GM10248 (cell line): ENCODE results near the gene TMEM108.

Source experiments
- CTCF ChIA-PET: fragments of 300-600 bp; sonication (Branson Sonifier 250); formaldehyde crosslinking; extraction: SDS; loops from one replicate; lab custom pipeline; 2021; ENCODE audit warnings: antibody characterized with exemption; lab: Yijun Ruan, JAX
- POLR2A ChIA-PET: fragments of 350-650 bp; sonication (Branson Sonifier 250); formaldehyde crosslinking; extraction: SDS; loops from one replicate; lab custom pipeline; 2020; ENCODE audit warnings: antibody characterized with exemption; lab: Yijun Ruan, JAX
- DNase-seq: peaks from one replicate; pipeline ENCODE4 v3.0.0; 2012; ENCODE audit errors: extremely low spot score
- TF ChIP-seq, protein P1 (sequence below): IDR thresholded peaks from 2 replicates; pipeline ENCODE4 v1.5.1; 2012; ENCODE audit warnings: mild to moderate bottlenecking, low read depth; ENCODE audit errors: extremely low read depth, missing control alignments, control extremely low read depth

Gene TMEM108

DNA sequence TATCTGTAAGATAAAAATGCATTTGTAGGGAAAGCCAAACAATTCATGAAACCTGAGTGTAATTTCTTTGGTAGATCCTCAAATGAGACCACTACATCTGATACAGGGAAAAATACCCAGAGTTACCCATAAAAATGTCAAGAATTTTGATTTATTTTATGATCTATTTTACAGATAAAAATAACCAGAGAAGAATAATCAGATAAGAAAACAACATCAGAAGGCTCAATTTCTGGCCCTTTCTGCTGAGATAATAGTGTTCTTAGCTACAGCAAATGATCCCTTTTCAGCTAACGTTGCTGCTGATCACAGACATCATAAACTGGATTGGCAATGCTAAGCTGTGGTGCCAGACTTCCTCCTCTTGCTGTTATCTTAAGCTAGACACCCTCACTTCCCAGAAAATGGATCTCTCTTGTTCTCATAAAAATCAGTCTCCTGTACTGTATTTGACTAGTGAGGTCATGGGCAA lies 21.3 kb upstream of the TMEM108 start:
- TF ChIP-seq, protein P1, sequence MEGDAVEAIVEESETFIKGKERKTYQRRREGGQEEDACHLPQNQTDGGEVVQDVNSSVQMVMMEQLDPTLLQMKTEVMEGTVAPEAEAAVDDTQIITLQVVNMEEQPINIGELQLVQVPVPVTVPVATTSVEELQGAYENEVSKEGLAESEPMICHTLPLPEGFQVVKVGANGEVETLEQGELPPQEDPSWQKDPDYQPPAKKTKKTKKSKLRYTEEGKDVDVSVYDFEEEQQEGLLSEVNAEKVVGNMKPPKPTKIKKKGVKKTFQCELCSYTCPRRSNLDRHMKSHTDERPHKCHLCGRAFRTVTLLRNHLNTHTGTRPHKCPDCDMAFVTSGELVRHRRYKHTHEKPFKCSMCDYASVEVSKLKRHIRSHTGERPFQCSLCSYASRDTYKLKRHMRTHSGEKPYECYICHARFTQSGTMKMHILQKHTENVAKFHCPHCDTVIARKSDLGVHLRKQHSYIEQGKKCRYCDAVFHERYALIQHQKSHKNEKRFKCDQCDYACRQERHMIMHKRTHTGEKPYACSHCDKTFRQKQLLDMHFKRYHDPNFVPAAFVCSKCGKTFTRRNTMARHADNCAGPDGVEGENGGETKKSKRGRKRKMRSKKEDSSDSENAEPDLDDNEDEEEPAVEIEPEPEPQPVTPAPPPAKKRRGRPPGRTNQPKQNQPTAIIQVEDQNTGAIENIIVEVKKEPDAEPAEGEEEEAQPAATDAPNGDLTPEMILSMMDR, result no peak
- CTCF ChIA-PET, result no interaction called here
- DNase-seq, result no peak
- POLR2A ChIA-PET, result no interaction called here

DNA sequence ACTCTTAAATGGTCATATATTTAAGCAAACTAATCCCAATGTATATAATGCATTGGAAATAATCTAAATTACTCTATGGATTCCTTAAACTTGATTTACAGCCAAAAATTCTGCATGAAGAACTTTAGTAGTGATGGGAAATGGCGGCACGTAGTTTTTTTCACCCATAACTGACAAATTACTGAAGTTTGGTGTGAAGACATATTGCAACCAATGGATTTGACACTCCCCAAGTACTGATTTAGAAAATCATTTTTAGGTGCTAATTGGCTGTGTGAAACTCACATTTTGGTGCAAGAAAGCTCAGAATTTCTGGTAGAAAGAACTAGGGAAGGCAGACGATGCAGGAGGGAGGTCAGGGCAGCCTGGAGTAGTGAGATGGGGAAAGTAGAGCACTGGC lies 19.3 kb upstream of the TMEM108 start:
- POLR2A ChIA-PET, result no interaction called here
- no peak for DNase-seq
- TF ChIP-seq, protein P1, result no peak
- CTCF ChIA-PET, result no interaction called here

DNA sequence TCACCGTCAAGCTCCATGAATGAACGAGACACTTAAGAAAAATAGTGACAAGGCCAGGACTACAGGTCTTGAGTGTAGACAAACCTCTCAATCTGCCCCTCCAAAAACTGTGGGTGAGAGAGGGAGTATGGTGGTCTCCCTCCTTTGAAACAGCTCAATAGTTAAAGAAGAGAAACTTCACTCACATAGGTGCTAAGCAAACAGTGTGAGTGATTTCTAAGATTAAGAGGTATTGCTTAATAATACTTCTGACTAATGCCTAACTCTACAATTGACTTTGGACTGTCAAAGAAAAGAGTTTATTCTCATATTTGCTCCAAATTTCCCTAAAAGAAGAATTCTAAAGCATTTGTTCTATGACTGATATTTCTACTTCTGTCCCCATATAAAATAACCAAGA lies 17.0 kb upstream of the TMEM108 start:
- DNase-seq, result no peak
- TF ChIP-seq, protein P1, result no peak
- POLR2A ChIA-PET, result no interaction called here
- CTCF ChIA-PET, result interaction anchor here (1.6 to 2.3 kb wide), 2 partner anchors 11 to 20 kb away, joined by 6 to 7 read pairs; no protein-coding TSS in a partner anchor

DNA sequence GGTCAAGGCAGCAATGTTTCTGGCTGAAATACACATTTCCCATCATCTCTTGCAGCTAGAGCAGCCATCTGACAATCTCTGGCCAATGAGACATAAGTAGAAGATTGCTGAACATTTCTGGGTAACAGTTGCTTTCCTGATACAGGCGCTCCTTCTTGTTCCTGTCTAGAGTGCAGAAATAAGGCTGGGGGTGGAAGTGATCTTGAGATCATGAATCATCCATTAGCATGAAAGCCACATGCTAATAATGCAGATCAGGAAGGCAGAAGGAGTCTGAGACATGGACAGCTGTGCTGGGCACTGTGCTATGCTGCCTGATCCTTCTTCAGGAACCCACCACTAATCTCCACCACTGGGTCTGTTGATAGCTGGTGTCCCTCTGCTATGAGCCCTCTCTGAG lies 14.8 kb upstream of the TMEM108 start:
- TF ChIP-seq, protein P1, result no peak
- ChIA-PET POLR2A (no interaction called here), CTCF (no interaction called here)
- DNase-seq, result no peak

DNA sequence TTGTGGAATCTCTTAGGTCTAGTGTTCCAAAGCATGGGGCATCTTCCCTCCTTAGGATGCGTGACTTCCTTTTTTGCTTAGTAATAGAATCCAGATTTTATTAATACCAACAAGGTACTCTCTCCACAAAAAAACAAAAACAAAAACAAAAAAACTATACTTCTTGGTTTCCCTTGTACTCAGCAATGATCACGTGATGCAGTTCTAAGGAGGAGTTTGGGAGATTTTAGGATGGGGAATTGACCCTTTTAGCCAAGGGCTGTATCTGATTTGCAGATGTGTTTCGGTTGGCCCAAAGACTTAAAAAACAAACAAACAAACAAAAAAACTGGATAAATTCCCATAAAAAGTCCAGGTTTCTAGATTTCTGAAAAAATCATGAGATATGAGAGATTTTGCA lies 12.6 kb upstream of the TMEM108 start:
- TF ChIP-seq, protein P1, result no peak
- CTCF ChIA-PET, result interaction anchor here (2.5 kb wide), 1 partner anchor 16 kb away, joined by 6 read pairs; no protein-coding TSS in a partner anchor

DNA sequence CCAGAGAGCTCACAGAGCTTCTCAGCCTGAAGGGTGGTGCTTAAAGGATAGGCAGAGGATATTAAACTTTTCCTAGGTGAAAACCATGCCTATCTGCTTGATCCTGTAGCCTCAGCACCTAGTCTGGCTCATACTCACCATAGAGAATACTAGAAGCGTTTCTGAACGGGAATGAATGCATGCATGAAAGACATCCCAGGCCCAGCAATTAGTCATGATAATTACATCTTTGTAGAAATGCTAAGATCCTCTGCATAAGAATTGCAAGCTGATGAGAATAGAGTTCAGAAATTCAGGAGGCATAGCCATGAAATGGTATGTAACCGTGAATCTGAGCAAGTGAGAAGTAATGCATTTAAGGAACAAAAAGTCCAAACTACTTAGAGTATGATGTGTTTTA lies 5.9 kb upstream of the TMEM108 start:
- ChIA-PET POLR2A (no interaction called here), CTCF (interaction anchor here (2.0 to 2.8 kb wide), 2 partner anchors 9 to 12 kb away, joined by 7 to 27 read pairs; no protein-coding TSS in a partner anchor)
- no peak for DNase-seq
- TF ChIP-seq, protein P1, result no peak

More for the DNA sequence above, 12.6 kb upstream of the TMEM108 start:
- no peak for DNase-seq
- POLR2A ChIA-PET, result no interaction called here
